ENCODE results near the gene ARID2.

Gene ARID2

GRCh38 chr12:45934956-45935355, 205.4 kb downstream of the ARID2 start:
- no peak for DNase-seq (ENCODE audit: low read depth in 2 of 2)

- no peak for DNase-seq (ENCODE audit: low read depth in 2 of 2)
Measured at GRCh38 chr12:45938566-45938965, 209.1 kb downstream of the ARID2 start.

- DNase-seq (ENCODE audit: low read depth in 2 of 2), result no peak
Measured at GRCh38 chr12:45939759-45940158, 210.3 kb downstream of the ARID2 start.

- DNase-seq (ENCODE audit: low read depth in 2 of 2), result no peak
Measured at GRCh38 chr12:45944771-45945170, 215.3 kb downstream of the ARID2 start.

- no peak for DNase-seq (ENCODE audit: low read depth in 2 of 2)
Measured at GRCh38 chr12:45946435-45946834, 216.9 kb downstream of the ARID2 start.

GRCh38 chr12:45948546-45948945, 219.0 kb downstream of the ARID2 start:
- DNase-seq (ENCODE audit: low read depth in 2 of 2), result no peak
